Activated B cell treated with CpG ODN at 0.5 μM for 24 hours (primary cell): ENCODE data around the gene CFAP161. TPM values are rescaled to one million over a fixed set of nuclear protein-coding genes. Genes with fewer than 3 reads are reported as not detected.

ENCODE experiments used
- ATAC-seq: fragments of 200-7000 bp; cut with Tn5 transposase; one replicate; pipeline ENCODE4 v1.10.0; 2021; ENCODE audit warnings: low read depth, mild to moderate bottlenecking, moderate library complexity
- CTCF ChIA-PET: fragments of 350-600 bp; sonication (Branson Sonifier 250); formaldehyde crosslinking; loops from one replicate; lab custom pipeline; 2021; ENCODE audit warnings: antibody characterized with exemption; lab: Charles Lee
- POLR2A ChIA-PET: fragments of 350-600 bp; sonication (Branson Sonifier 250); formaldehyde crosslinking; loops from one replicate; lab custom pipeline; 2021; ENCODE audit warnings: antibody characterized with exemption; lab: Charles Lee
- DNase-seq: peaks from one replicate; pipeline ENCODE4 v3.0.0; 2022
- H3K27ac Mint-ChIP-seq: one replicate; pipeline ENCODE4 v1.8.0; 2020; ENCODE audit warnings: mixed read lengths
- H3K27me3 Mint-ChIP-seq: one replicate; pipeline ENCODE4 v1.8.0; 2021; ENCODE audit warnings: mixed read lengths
- H3K36me3 Mint-ChIP-seq: one replicate; pipeline ENCODE4 v1.8.0; 2021; ENCODE audit warnings: low read depth, mixed read lengths
- H3K4me1 Mint-ChIP-seq: one replicate; pipeline ENCODE4 v1.8.0; 2021; ENCODE audit warnings: mixed read lengths
- H3K4me3 Mint-ChIP-seq: one replicate; pipeline ENCODE4 v1.8.0; 2020; ENCODE audit warnings: mild to moderate bottlenecking, mixed read lengths
- H3K9me3 Mint-ChIP-seq: one replicate; pipeline ENCODE4 v1.8.0; 2020; ENCODE audit warnings: mixed read lengths
- CTCF ChIP-seq: fragments of 200-600 bp; IDR thresholded peaks from one replicate; pipeline ENCODE4 v1.8.0; 2022; ENCODE audit warnings: antibody characterized with exemption, mild to moderate bottlenecking
- intact Hi-C: fragments of 100-400 bp; cut with micrococcal nuclease; formaldehyde crosslinking; loops from one replicate; pipeline ENCODE4 v1.15.1; 2024
- total RNA-seq: library from RNA; stranded (reverse); gene quantifications from 2 replicates; pipeline ENCODE4 v1.2.3, GENCODE V29; 2022

Gene CFAP161
- total RNA-seq, 1 donor from 2014 or later: 0.18 TPM

GRCh38 chr15:81095690-81096365, 38.2 kb upstream of the CFAP161 start:
- POLR2A ChIA-PET: no interaction called here
- DNase-seq (no peak), ATAC-seq (no peak)
- intact Hi-C loops: no loop called here
- Mint-ChIP-seq H3K36me3 (no peaks in the 10 kb centered on the region), H3K27me3 (peaks cover 62% of the 10 kb centered on the region), H3K4me3 (no peak overlapping the region), H3K4me1 (no peaks in the 10 kb centered on the region), H3K27ac (no peak overlapping the region), H3K9me3 (no peaks in the 10 kb centered on the region)
- CTCF ChIA-PET: interaction anchor here (0.8 to 1.1 kb wide), 2 partner anchors 11 to 170 kb away, joined by 3 to 4 read pairs; no protein-coding TSS in a partner anchor
- no peak for TF ChIP-seq CTCF

GRCh38 chr15:81096398-81096797, 37.7 kb upstream of the CFAP161 start:
- ATAC-seq (no peak), DNase-seq (no peak)
- no peak for TF ChIP-seq CTCF
- Mint-ChIP-seq H3K9me3 (no peaks in the 10 kb centered on the region), H3K36me3 (no peaks in the 10 kb centered on the region), H3K27me3 (peaks cover 63% of the 10 kb centered on the region), H3K4me3 (no peak overlapping the region), H3K27ac (no peak overlapping the region), H3K4me1 (no peaks in the 10 kb centered on the region)
- ChIA-PET POLR2A (no interaction called here), CTCF (interaction anchor here (0.8 kb wide), 1 partner anchor 10 kb away, joined by 3 read pairs; no protein-coding TSS in a partner anchor)
- intact Hi-C loops: no loop called here

GRCh38 chr15:81097116-81097889, 36.8 kb upstream of the CFAP161 start:
- POLR2A ChIA-PET: no interaction called here

DNA sequence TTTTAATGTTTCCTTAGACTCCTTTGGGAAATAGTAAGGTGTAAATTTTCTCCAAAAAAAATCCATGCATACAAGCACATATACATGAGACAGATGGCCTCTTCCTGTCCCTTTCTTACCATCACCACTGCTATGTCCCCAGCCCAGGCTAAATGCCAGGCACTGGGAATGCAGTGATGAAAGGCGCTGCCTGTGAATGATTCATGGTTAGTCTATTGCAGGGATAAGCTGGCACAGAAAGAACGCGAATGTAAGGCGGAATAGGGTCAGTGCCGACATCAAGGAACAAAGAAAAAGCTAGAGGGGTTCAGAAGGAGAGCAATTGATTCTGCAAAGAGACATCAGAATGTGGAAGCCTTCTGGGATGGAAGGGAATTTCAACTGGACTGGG, 36.2 kb upstream of the CFAP161 start:
- CTCF ChIA-PET: no interaction called here
- Mint-ChIP-seq H3K4me1 (no peaks in the 10 kb centered on the region), H3K27me3 (peaks cover 67% of the 10 kb centered on the region)

More at GRCh38 chr15:81097116-81097889, 36.8 kb upstream of the CFAP161 start:
- ATAC-seq (no peak), DNase-seq (no peak)
- no peaks in the 10 kb centered on the region for H3K9me3 Mint-ChIP-seq
- no peak overlapping the region for H3K4me3 Mint-ChIP-seq
- no peaks in the 10 kb centered on the region for H3K4me1 Mint-ChIP-seq
- CTCF ChIA-PET: no interaction called here
- peaks cover 66% of the 10 kb centered on the region for H3K27me3 Mint-ChIP-seq
- H3K27ac Mint-ChIP-seq: no peak overlapping the region
- intact Hi-C loops: no loop called here
- TF ChIP-seq CTCF: no peak
- H3K36me3 Mint-ChIP-seq: no peaks in the 10 kb centered on the region

More for the DNA sequence above, 36.2 kb upstream of the CFAP161 start:
- no peak overlapping the region for H3K4me3 Mint-ChIP-seq
- POLR2A ChIA-PET: no interaction called here
- intact Hi-C loops: no loop called here
- ATAC-seq (no peak), DNase-seq (no peak)
- TF ChIP-seq CTCF: no peak
- no peaks in the 10 kb centered on the region for H3K36me3 Mint-ChIP-seq
- H3K27ac Mint-ChIP-seq: no peak overlapping the region
- no peaks in the 10 kb centered on the region for H3K9me3 Mint-ChIP-seq
